ENCODE data around the gene ATG3.

The ATG3 gene

DNA sequence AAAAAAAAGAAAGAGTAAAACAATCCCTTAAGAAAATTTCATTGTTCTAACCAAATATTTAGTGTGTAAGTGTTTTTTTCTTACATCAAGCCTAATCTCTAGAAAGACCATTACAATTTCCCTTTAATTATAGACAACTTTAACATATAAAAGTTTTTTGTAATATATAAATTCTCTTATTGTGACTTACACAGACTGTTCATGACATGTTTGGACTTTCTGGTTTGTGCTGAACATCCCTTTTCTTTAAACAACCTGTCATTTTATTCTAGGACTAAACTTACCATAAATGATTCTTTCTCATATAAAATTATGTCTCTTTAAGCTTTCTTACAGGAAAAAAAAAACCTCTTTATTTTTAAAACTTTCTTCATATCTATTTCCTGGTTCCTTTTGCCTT is 49.4 kb downstream of the ATG3 start:
- no peak for ATAC-seq
- TF ChIP-seq ZFP3 (CRISPR knock-in tag; IDR thresholded peaks at IDR 0.05): no peak
- TF ChIP-seq ARNTL (CRISPR knock-in tag; IDR thresholded peaks at IDR 0.05; ENCODE audit: borderline replicate concordance, low read depth): no peak
- TF ChIP-seq OSR1 (CRISPR knock-in tag; IDR thresholded peaks at IDR 0.05): no peak
- no peak for TF ChIP-seq ZNF565 (CRISPR knock-in tag; conservative IDR thresholded peaks at IDR 0.05; ENCODE audit: low read depth)
- no peak for TF ChIP-seq RARB (CRISPR knock-in tag; IDR thresholded peaks at IDR 0.05)
- no peak for TF ChIP-seq ESRRG (CRISPR knock-in tag; IDR thresholded peaks at IDR 0.05)
- no peak for TF ChIP-seq PPARA (CRISPR knock-in tag; IDR thresholded peaks at IDR 0.05; ENCODE audit: borderline replicate concordance)
- no peak for TF ChIP-seq ZC3H10 (CRISPR knock-in tag; IDR thresholded peaks at IDR 0.05)
- no peak for TF ChIP-seq ZFP30 (CRISPR knock-in tag; IDR thresholded peaks at IDR 0.05)
- TF ChIP-seq SNAI2 (CRISPR knock-in tag; IDR thresholded peaks at IDR 0.05): no peak
- TF ChIP-seq TOX (CRISPR knock-in tag; IDR thresholded peaks at IDR 0.05; ENCODE audit: borderline replicate concordance): no peak
- TF ChIP-seq, protein P1, sequence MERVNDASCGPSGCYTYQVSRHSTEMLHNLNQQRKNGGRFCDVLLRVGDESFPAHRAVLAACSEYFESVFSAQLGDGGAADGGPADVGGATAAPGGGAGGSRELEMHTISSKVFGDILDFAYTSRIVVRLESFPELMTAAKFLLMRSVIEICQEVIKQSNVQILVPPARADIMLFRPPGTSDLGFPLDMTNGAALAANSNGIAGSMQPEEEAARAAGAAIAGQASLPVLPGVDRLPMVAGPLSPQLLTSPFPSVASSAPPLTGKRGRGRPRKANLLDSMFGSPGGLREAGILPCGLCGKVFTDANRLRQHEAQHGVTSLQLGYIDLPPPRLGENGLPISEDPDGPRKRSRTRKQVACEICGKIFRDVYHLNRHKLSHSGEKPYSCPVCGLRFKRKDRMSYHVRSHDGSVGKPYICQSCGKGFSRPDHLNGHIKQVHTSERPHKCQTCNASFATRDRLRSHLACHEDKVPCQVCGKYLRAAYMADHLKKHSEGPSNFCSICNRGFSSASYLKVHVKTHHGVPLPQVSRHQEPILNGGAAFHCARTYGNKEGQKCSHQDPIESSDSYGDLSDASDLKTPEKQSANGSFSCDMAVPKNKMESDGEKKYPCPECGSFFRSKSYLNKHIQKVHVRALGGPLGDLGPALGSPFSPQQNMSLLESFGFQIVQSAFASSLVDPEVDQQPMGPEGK (CRISPR knock-in tag; IDR thresholded peaks at IDR 0.05; ENCODE audit: borderline replicate concordance): no peak
- no peak for TF ChIP-seq ISL1 (CRISPR knock-in tag; IDR thresholded peaks at IDR 0.05)
- TF ChIP-seq, protein P2, sequence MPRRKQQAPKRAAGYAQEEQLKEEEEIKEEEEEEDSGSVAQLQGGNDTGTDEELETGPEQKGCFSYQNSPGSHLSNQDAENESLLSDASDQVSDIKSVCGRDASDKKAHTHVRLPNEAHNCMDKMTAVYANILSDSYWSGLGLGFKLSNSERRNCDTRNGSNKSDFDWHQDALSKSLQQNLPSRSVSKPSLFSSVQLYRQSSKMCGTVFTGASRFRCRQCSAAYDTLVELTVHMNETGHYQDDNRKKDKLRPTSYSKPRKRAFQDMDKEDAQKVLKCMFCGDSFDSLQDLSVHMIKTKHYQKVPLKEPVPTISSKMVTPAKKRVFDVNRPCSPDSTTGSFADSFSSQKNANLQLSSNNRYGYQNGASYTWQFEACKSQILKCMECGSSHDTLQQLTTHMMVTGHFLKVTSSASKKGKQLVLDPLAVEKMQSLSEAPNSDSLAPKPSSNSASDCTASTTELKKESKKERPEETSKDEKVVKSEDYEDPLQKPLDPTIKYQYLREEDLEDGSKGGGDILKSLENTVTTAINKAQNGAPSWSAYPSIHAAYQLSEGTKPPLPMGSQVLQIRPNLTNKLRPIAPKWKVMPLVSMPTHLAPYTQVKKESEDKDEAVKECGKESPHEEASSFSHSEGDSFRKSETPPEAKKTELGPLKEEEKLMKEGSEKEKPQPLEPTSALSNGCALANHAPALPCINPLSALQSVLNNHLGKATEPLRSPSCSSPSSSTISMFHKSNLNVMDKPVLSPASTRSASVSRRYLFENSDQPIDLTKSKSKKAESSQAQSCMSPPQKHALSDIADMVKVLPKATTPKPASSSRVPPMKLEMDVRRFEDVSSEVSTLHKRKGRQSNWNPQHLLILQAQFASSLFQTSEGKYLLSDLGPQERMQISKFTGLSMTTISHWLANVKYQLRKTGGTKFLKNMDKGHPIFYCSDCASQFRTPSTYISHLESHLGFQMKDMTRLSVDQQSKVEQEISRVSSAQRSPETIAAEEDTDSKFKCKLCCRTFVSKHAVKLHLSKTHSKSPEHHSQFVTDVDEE (CRISPR knock-in tag; IDR thresholded peaks at IDR 0.05): no peak
- TF ChIP-seq, protein P3, sequence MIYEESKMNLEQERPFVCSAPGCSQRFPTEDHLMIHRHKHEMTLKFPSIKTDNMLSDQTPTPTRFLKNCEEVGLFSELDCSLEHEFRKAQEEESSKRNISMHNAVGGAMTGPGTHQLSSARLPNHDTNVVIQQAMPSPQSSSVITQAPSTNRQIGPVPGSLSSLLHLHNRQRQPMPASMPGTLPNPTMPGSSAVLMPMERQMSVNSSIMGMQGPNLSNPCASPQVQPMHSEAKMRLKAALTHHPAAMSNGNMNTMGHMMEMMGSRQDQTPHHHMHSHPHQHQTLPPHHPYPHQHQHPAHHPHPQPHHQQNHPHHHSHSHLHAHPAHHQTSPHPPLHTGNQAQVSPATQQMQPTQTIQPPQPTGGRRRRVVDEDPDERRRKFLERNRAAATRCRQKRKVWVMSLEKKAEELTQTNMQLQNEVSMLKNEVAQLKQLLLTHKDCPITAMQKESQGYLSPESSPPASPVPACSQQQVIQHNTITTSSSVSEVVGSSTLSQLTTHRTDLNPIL (CRISPR knock-in tag; IDR thresholded peaks at IDR 0.05; ENCODE audit: low read depth): no peak
- TF ChIP-seq, protein P4, sequence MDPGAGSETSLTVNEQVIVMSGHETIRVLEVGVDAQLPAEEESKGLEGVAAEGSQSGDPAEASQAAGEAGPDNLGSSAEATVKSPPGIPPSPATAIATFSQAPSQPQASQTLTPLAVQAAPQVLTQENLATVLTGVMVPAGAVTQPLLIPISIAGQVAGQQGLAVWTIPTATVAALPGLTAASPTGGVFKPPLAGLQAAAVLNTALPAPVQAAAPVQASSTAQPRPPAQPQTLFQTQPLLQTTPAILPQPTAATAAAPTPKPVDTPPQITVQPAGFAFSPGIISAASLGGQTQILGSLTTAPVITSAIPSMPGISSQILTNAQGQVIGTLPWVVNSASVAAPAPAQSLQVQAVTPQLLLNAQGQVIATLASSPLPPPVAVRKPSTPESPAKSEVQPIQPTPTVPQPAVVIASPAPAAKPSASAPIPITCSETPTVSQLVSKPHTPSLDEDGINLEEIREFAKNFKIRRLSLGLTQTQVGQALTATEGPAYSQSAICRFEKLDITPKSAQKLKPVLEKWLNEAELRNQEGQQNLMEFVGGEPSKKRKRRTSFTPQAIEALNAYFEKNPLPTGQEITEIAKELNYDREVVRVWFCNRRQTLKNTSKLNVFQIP (CRISPR knock-in tag; IDR thresholded peaks at IDR 0.05; ENCODE audit: borderline replicate concordance, low read depth): no peak
- no peak for TF ChIP-seq CSDC2 (CRISPR knock-in tag; IDR thresholded peaks at IDR 0.05)
- TF ChIP-seq TCF4 (CRISPR knock-in tag; IDR thresholded peaks at IDR 0.05; ENCODE audit: borderline replicate concordance): no peak

DNA sequence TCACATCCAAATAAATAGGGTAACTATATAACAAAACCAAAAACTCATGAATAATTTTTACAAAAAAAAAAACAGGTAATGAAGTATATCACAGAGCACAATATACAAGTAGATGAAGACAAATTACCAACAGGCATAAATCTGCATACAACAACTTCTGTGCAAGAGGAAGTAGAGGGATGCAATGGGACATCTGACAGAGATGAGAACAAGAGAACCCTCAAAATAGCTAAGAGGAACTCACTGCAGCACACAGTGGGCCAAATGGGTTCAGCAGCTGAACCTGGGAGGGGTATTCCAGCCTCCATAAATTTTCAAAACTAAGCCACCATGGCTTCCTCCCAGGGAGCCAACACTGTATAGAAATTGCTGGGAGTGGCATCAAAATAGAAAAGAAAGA is 52.9 kb downstream of the ATG3 start:
- ATAC-seq: no peak
- no peak for TF ChIP-seq ZFP3 (CRISPR knock-in tag; IDR thresholded peaks at IDR 0.05)
- TF ChIP-seq SNAI2 (CRISPR knock-in tag; IDR thresholded peaks at IDR 0.05): no peak
- TF ChIP-seq ZFP30 (CRISPR knock-in tag; IDR thresholded peaks at IDR 0.05): no peak
- no peak for TF ChIP-seq ZC3H10 (CRISPR knock-in tag; IDR thresholded peaks at IDR 0.05)
- TF ChIP-seq TCF4 (CRISPR knock-in tag; IDR thresholded peaks at IDR 0.05; ENCODE audit: borderline replicate concordance): no peak
- TF ChIP-seq CSDC2 (CRISPR knock-in tag; IDR thresholded peaks at IDR 0.05): no peak
- no peak for TF ChIP-seq GLIS3 (CRISPR knock-in tag; IDR thresholded peaks at IDR 0.05)
- TF ChIP-seq, protein P3 (CRISPR knock-in tag; IDR thresholded peaks at IDR 0.05; ENCODE audit: low read depth): no peak
- no peak for TF ChIP-seq OSR1 (CRISPR knock-in tag; IDR thresholded peaks at IDR 0.05)
- no peak for TF ChIP-seq TOX (CRISPR knock-in tag; IDR thresholded peaks at IDR 0.05; ENCODE audit: borderline replicate concordance)
- no peak for TF ChIP-seq PPARA (CRISPR knock-in tag; IDR thresholded peaks at IDR 0.05; ENCODE audit: borderline replicate concordance)
- TF ChIP-seq ZNF565 (CRISPR knock-in tag; conservative IDR thresholded peaks at IDR 0.05; ENCODE audit: low read depth): no peak
- TF ChIP-seq RARB (CRISPR knock-in tag; IDR thresholded peaks at IDR 0.05): no peak

DNA sequence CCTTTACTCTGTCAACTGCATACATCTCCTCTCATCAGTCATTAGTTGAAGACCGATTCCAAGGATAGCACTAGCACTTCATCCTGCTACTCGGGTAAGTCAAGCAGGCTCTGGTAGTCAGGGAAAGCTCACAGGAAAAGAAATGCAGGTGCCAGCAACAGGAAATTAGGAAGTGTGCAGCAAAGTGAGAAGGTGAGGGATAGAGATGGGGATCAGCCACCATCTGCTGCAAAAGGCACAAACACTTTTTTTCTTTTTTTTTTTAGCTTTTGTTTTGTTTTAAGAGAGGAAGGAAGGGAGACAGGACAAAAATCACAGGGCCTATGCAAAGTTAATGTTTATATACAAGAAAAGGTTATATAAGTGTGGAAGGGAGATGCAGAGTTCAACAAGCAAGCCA is 53.5 kb downstream of the ATG3 start:
- TF ChIP-seq PPARA (CRISPR knock-in tag; IDR thresholded peaks at IDR 0.05; ENCODE audit: borderline replicate concordance) (no peak), ZNF70 (CRISPR knock-in tag; IDR thresholded peaks at IDR 0.05) (no peak), BACH2 (CRISPR knock-in tag; IDR thresholded peaks at IDR 0.05; ENCODE audit: borderline replicate concordance) (no peak), ESRRG (CRISPR knock-in tag; IDR thresholded peaks at IDR 0.05) (no peak), ZNF565 (CRISPR knock-in tag; conservative IDR thresholded peaks at IDR 0.05; ENCODE audit: low read depth) (no peak), ZFP3 (CRISPR knock-in tag; IDR thresholded peaks at IDR 0.05) (no peak), TOX (CRISPR knock-in tag; IDR thresholded peaks at IDR 0.05; ENCODE audit: borderline replicate concordance) (no peak), ZC3H10 (CRISPR knock-in tag; IDR thresholded peaks at IDR 0.05) (no peak), ISL1 (CRISPR knock-in tag; IDR thresholded peaks at IDR 0.05) (no peak)
- TF ChIP-seq, protein P5, sequence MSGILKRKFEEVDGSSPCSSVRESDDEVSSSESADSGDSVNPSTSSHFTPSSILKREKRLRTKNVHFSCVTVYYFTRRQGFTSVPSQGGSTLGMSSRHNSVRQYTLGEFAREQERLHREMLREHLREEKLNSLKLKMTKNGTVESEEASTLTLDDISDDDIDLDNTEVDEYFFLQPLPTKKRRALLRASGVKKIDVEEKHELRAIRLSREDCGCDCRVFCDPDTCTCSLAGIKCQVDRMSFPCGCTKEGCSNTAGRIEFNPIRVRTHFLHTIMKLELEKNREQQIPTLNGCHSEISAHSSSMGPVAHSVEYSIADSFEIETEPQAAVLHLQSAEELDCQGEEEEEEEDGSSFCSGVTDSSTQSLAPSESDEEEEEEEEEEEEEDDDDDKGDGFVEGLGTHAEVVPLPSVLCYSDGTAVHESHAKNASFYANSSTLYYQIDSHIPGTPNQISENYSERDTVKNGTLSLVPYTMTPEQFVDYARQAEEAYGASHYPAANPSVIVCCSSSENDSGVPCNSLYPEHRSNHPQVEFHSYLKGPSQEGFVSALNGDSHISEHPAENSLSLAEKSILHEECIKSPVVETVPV (CRISPR knock-in tag; IDR thresholded peaks at IDR 0.05): no peak
- TF ChIP-seq, protein P4 (CRISPR knock-in tag; IDR thresholded peaks at IDR 0.05; ENCODE audit: borderline replicate concordance, low read depth): no peak
- no peak for ATAC-seq
